Neuron (in vitro differentiated cells): ENCODE results near the gene MMD.
"Not testable (repeated sequence)": the region's sequence is repeated elsewhere in the genome, so short reads cannot be mapped to it uniquely, and the experiment has no call there.

ENCODE experiments used
- H2AFZ ChIP-seq: one replicate; pipeline ENCODE4 v1.6.1; 2013; ENCODE audit warnings: low read depth, mild to moderate bottlenecking, inconsistent platforms, low read length, moderate library complexity
- H3K27me3 ChIP-seq: one replicate; pipeline ENCODE4 v1.6.1; 2013; ENCODE audit warnings: low read length; ENCODE audit not compliant: insufficient read depth
- H3K36me3 ChIP-seq: one replicate; pipeline ENCODE4 v1.6.1; 2013; ENCODE audit warnings: low read length; ENCODE audit not compliant: insufficient read depth
- H3K4me1 ChIP-seq: one replicate; pipeline ENCODE4 v1.6.1; 2013; ENCODE audit warnings: low read length; ENCODE audit not compliant: insufficient read depth
- H3K4me3 ChIP-seq: 2 replicates; pipeline ENCODE4 v1.5.1; 2013; ENCODE audit warnings: mild to moderate bottlenecking, low read length, moderate library complexity
- H3K9me3 ChIP-seq: one replicate; pipeline ENCODE4 v1.6.1; 2013; ENCODE audit warnings: low read length

MMD gene

GRCh38 chr17:55451758-55452138 lies 30.1 kb upstream of the MMD start:
- no peaks in the 10 kb centered on the region for H3K9me3 ChIP-seq
- no peak overlapping the region for H2AFZ ChIP-seq
- no peaks in the 10 kb centered on the region for H3K36me3 ChIP-seq
- no peaks in the 10 kb centered on the region for H3K27me3 ChIP-seq
- H3K4me1 ChIP-seq = no peaks in the 10 kb centered on the region
- no peak overlapping the region for H3K4me3 ChIP-seq

- H3K27me3 ChIP-seq = no peaks in the 10 kb centered on the region
- H3K4me3 ChIP-seq = no peak overlapping the region
- no peak overlapping the region for H2AFZ ChIP-seq
- no peaks in the 10 kb centered on the region for H3K4me1 ChIP-seq
- H3K9me3 ChIP-seq = no peaks in the 10 kb centered on the region
- no peaks in the 10 kb centered on the region for H3K36me3 ChIP-seq
Measured at GRCh38 chr17:55451203-55451641, 29.6 kb upstream of the MMD start.

- Histone ChIP-seq H3K4me3 (no peak overlapping the region), H3K4me1 (no peaks in the 10 kb centered on the region), H3K27me3 (no peaks in the 10 kb centered on the region), H3K9me3 (no peaks in the 10 kb centered on the region), H3K36me3 (no peaks in the 10 kb centered on the region), H2AFZ (no peak overlapping the region)
Measured at GRCh38 chr17:55450232-55450825, 28.7 kb upstream of the MMD start.

GRCh38 chr17:55448681-55449080 lies 27.0 kb upstream of the MMD start:
- H3K27me3 ChIP-seq = no peaks in the 10 kb centered on the region
- H2AFZ ChIP-seq = no peak overlapping the region
- H3K36me3 ChIP-seq = no peaks in the 10 kb centered on the region
- H3K4me1 ChIP-seq = no peaks in the 10 kb centered on the region
- H3K9me3 ChIP-seq = no peaks in the 10 kb centered on the region
- no peak overlapping the region for H3K4me3 ChIP-seq

- no peaks in the 10 kb centered on the region for H3K36me3 ChIP-seq
- no peak overlapping the region for H2AFZ ChIP-seq
- no peaks in the 10 kb centered on the region for H3K27me3 ChIP-seq
- no peaks in the 10 kb centered on the region for H3K4me1 ChIP-seq
- no peak overlapping the region for H3K4me3 ChIP-seq
- H3K9me3 ChIP-seq = no peaks in the 10 kb centered on the region
Measured at GRCh38 chr17:55446581-55447205, 25.1 kb upstream of the MMD start.

- H3K9me3 ChIP-seq, H3K36me3 ChIP-seq, H3K4me3 ChIP-seq, H3K4me1 ChIP-seq, H3K27me3 ChIP-seq, H2AFZ ChIP-seq: not testable (repeated sequence)
Measured at GRCh38 chr17:55446004-55446403, 24.4 kb upstream of the MMD start.

GRCh38 chr17:55444471-55445441 lies 23.1 kb upstream of the MMD start:
- Histone ChIP-seq H3K36me3 (no peaks in the 10 kb centered on the region), H3K4me3 (no peak overlapping the region), H3K27me3 (no peaks in the 10 kb centered on the region), H3K4me1 (no peaks in the 10 kb centered on the region), H3K9me3 (no peaks in the 10 kb centered on the region), H2AFZ (no peak overlapping the region)

- no peaks in the 10 kb centered on the region for H3K36me3 ChIP-seq
- H3K4me1 ChIP-seq = no peaks in the 10 kb centered on the region
- no peaks in the 10 kb centered on the region for H3K27me3 ChIP-seq
- no peak overlapping the region for H3K4me3 ChIP-seq
- no peak overlapping the region for H2AFZ ChIP-seq
- no peaks in the 10 kb centered on the region for H3K9me3 ChIP-seq
Measured at GRCh38 chr17:55443904-55444303, 22.3 kb upstream of the MMD start.

GRCh38 chr17:55442953-55443683 lies 21.5 kb upstream of the MMD start:
- Histone ChIP-seq H3K4me1 (no peaks in the 10 kb centered on the region), H3K27me3 (no peaks in the 10 kb centered on the region), H2AFZ (no peak overlapping the region), H3K36me3 (no peaks in the 10 kb centered on the region), H3K9me3 (no peaks in the 10 kb centered on the region), H3K4me3 (no peak overlapping the region)

- Histone ChIP-seq H2AFZ (no peak overlapping the region), H3K27me3 (no peaks in the 10 kb centered on the region), H3K4me3 (no peak overlapping the region), H3K36me3 (no peaks in the 10 kb centered on the region), H3K4me1 (peaks cover under 1% of the 10 kb centered on the region), H3K9me3 (no peaks in the 10 kb centered on the region)
Measured at GRCh38 chr17:55442462-55442861, 20.8 kb upstream of the MMD start.

- Histone ChIP-seq H3K9me3 (no peaks in the 10 kb centered on the region), H3K27me3 (no peaks in the 10 kb centered on the region), H3K4me1 (peaks cover 4% of the 10 kb centered on the region), H3K4me3 (no peak overlapping the region), H3K36me3 (no peaks in the 10 kb centered on the region), H2AFZ (no peak overlapping the region)
Measured at GRCh38 chr17:55441544-55441943, 19.9 kb upstream of the MMD start.

- Histone ChIP-seq H3K27me3 (no peaks in the 10 kb centered on the region), H3K4me1 (peaks cover 4% of the 10 kb centered on the region), H3K4me3 (no peak overlapping the region), H2AFZ (no peak overlapping the region), H3K36me3 (no peaks in the 10 kb centered on the region), H3K9me3 (no peaks in the 10 kb centered on the region)
Measured at GRCh38 chr17:55440391-55440790, 18.8 kb upstream of the MMD start.

- Histone ChIP-seq H3K4me3 (no peak overlapping the region), H3K4me1 (peaks cover 4% of the 10 kb centered on the region), H2AFZ (no peak overlapping the region), H3K36me3 (no peaks in the 10 kb centered on the region), H3K9me3 (no peaks in the 10 kb centered on the region), H3K27me3 (no peaks in the 10 kb centered on the region)
Measured at GRCh38 chr17:55437159-55437605, 15.5 kb upstream of the MMD start.
